Stimulated activated CD8-positive, alpha-beta memory T cell treated with anti-CD3 and anti-CD28 coated beads, Interleukin-7, amount 100 ng/mL, for 1 hour (primary cell): ENCODE data around the gene BTLA.
"Not testable (repeated sequence)": the region's sequence is repeated elsewhere in the genome, so short reads cannot be mapped to it uniquely, and the experiment has no call there.

Experiments
- DNase-seq, 2 donors: peaks; one replicate each; pipeline ENCODE4 v3.0.0-alpha.2; 2020; ENCODE audit warnings: low read depth in 2 of 2

Gene BTLA

GRCh38 chr3:112446343-112446742 is 52.9 kb downstream of the BTLA start:
- no peak for DNase-seq

GRCh38 chr3:112445839-112446238 is 53.4 kb downstream of the BTLA start:
- DNase-seq: no peak

- no peak for DNase-seq
These were observed 61.9 kb downstream of the BTLA start for GRCh38 chr3:112437146-112438022.

- no peak for DNase-seq
These were observed 69.3 kb downstream of the BTLA start for GRCh38 chr3:112429960-112430359.

GRCh38 chr3:112427123-112427522 is 72.1 kb downstream of the BTLA start:
- DNase-seq: no peak

- DNase-seq: no peak
These were observed 73.2 kb downstream of the BTLA start for GRCh38 chr3:112425858-112426750.

- no peak for DNase-seq
These were observed 73.9 kb downstream of the BTLA start for GRCh38 chr3:112425382-112425781.

- DNase-seq: no peak
These were observed 74.9 kb downstream of the BTLA start for GRCh38 chr3:112424394-112424793.

GRCh38 chr3:112422921-112423320 is 76.4 kb downstream of the BTLA start:
- not testable (repeated sequence) for DNase-seq

- DNase-seq: not testable (repeated sequence)
These were observed 80.7 kb downstream of the BTLA start for GRCh38 chr3:112418526-112418925.

GRCh38 chr3:112417696-112418318 is 81.5 kb downstream of the BTLA start:
- DNase-seq: no peak

GRCh38 chr3:112416391-112417212 is 82.7 kb downstream of the BTLA start:
- no peak for DNase-seq

GRCh38 chr3:112415390-112415789 is 83.9 kb downstream of the BTLA start:
- DNase-seq: no peak
